GM12892 (cell line): Measurements from ENCODE around the gene CNTN5.

Source experiments
- POLR2A ChIP-seq: IDR thresholded peaks from 2 replicates; pipeline ENCODE4 v1.6.1; 2011; ENCODE audit warnings: low read depth, low read length, control low read depth
- TAF1 ChIP-seq: IDR thresholded peaks from 2 replicates; pipeline ENCODE4 v1.6.1; 2011; ENCODE audit warnings: low read depth, mild to moderate bottlenecking, control low read depth, low read length, borderline replicate concordance

DNA sequence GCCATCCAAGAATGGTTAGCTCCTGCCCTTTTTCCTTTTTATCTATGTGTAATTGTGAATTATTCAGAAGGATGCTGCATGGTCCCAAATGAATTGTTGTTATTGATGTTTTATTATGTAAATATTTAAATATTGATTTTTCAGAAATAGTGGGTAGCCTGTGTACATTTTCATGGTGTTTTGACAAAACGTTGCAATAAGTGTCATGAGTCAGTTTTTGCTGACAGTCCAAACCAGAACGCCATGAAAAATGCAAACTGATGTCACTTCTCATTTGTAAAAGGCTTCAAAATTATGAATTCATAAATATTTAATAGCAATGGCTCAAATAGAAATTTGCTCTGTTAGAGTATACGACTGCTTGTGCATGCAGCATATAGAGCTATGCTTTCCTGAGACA lies 422.5 kb downstream of the CNTN5 start:
- TF ChIP-seq TAF1 (no peak), POLR2A (no peak)
